Sigmoid colon (tissue), 7 donors: ENCODE data around the gene CLIC4. TPM values are rescaled to one million over a fixed set of nuclear protein-coding genes. Genes with fewer than 3 reads are reported as not detected.
A peak's percentile ranks its signal among the peaks of the same experiment; 100 is the strongest.

ENCODE experiments used
- DNase-seq: peaks from one replicate; pipeline ENCODE4 v3.0.0-alpha.2; 2019
- H3K27ac ChIP-seq, 4 donors: fragments of 200-600 bp; sonication (generic); one replicate each; pipeline ENCODE4 v1.5.1; 2016 to 2019; ENCODE audit warnings: mild to moderate bottlenecking in 1 of 4
- H3K27me3 ChIP-seq, 3 donors: fragments of 200-600 bp; sonication (generic); one replicate each; pipeline ENCODE4 v1.5.1; 2019; ENCODE audit warnings: mild to moderate bottlenecking in 1 of 3
- H3K36me3 ChIP-seq, 4 donors: fragments of 200-600 bp; sonication (generic); one replicate each; pipeline ENCODE4 v1.5.1; 2016 to 2019
- H3K4me1 ChIP-seq, 4 donors: fragments of 200-600 bp; sonication (generic); one replicate each; pipeline ENCODE4 v1.5.1; 2017 to 2019
- H3K4me3 ChIP-seq, 4 donors: fragments of 200-600 bp; sonication (generic); one replicate each; pipeline ENCODE4 v1.5.1; 2017 to 2019; ENCODE audit warnings: mild to moderate bottlenecking in 2 of 4, moderate library complexity in 1 of 4
- H3K9me3 ChIP-seq, 4 donors: fragments of 200-600 bp in 3 of 4; sonication (generic) in 3 of 4; one replicate each; pipeline versions ENCODE4 v1.5.1 to v1.6.1; 2013 to 2019
- EP300 ChIP-seq, 4 donors: sonication (generic); formaldehyde crosslinking; IDR thresholded peaks; one replicate each; pipeline ENCODE4 v1.6.1; 2017; ENCODE audit warnings: antibody characterized with exemption in 4 of 4
- POLR2A ChIP-seq, 2 donors: fragments of 450-650 bp; IDR thresholded peaks; one replicate each; pipeline ENCODE4 v1.6.1; 2016; ENCODE audit warnings: antibody characterized with exemption in 2 of 2, mild to moderate bottlenecking in 2 of 2, moderate library complexity in 2 of 2
- POLR2AphosphoS5 ChIP-seq, 4 donors: sonication (generic); formaldehyde crosslinking; IDR thresholded peaks; one replicate each; pipeline ENCODE4 v1.6.1; 2017; ENCODE audit warnings: antibody characterized with exemption in 4 of 4
- WGBS, 2 donors: extraction: QIAGEN DNeasy Blood & Tissue Kit; methylation state at CpG; one replicate each; pipeline ENCODE4 v1.1.7; 2013; 5-methylcytosine and 5-hydroxymethylcytosine counted together
- intact Hi-C: fragments of 100-400 bp; cut with DNase I; formaldehyde crosslinking; loops from one replicate; pipeline ENCODE4 v1.15.1; 2023
- polyA plus RNA-seq, 3 donors: library from polyadenylated mRNA; stranded (reverse); fragments of 200-250 nt; gene quantifications; one replicate each; pipeline ENCODE4 v1.2.3, GENCODE V29; 2013
- total RNA-seq, 4 donors: library from RNA; depleted of rRNA; stranded (reverse); fragments of >200 nt; gene quantifications; one replicate each; pipeline ENCODE4 v1.1.0, GENCODE V29; 2016
- TF ChIP-seq, protein P1 (sequence below), 4 experiments: fragments of 450-650 bp in 3 of 4; fragments of 200-600 bp in 1 of 4; IDR thresholded peaks; one replicate each; pipeline ENCODE4 v1.5.1; 2016 to 2019; ENCODE audit warnings: antibody characterized with exemption in 4 of 4, mild to moderate bottlenecking in 3 of 4, moderate library complexity in 2 of 4
- donor health status: healthy with polysubstance abuse.
- donor health status: Bipolar disorder and iron deficiency.
- donor health status: healthy.

CLIC4 gene
- total and polyA plus RNA-seq, 7 donors, result 37.8 to 443 (median 334) TPM

DNA sequence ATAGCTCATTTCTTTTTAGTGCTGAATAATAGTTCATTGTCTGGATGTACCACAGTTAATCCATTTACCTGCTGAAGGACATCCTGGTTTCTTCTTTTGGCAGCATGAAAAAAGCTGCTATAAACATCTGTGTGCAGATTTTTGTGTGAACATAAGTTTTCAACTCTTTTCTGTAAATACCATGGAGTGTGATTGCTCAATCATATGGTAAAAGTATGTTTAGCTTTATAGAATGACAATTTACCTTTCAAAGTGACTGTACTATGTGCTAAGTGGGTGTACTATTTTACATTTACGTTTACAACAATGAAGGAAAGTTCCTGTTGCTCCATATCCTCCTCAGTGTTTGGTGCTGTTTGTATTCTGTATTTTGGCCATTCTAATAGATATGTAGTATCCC is 135.8 kb downstream of the CLIC4 start:
- 60 to 64% methylated on average over 1 of the region's 1 CpG for WGBS, 2 donors
- no peak for DNase-seq
- Histone ChIP-seq H3K9me3 (peaks cover 0 to 4% (median 0%) of the 10 kb centered on the region in 4 donors), H3K4me3 (no peak overlapping the region), H3K4me1 (no peaks in the 10 kb centered on the region), H3K36me3 (no peaks in the 10 kb centered on the region), H3K27me3 (no peaks in the 10 kb centered on the region), H3K27ac (no peak overlapping the region)
- TF ChIP-seq, protein P1, sequence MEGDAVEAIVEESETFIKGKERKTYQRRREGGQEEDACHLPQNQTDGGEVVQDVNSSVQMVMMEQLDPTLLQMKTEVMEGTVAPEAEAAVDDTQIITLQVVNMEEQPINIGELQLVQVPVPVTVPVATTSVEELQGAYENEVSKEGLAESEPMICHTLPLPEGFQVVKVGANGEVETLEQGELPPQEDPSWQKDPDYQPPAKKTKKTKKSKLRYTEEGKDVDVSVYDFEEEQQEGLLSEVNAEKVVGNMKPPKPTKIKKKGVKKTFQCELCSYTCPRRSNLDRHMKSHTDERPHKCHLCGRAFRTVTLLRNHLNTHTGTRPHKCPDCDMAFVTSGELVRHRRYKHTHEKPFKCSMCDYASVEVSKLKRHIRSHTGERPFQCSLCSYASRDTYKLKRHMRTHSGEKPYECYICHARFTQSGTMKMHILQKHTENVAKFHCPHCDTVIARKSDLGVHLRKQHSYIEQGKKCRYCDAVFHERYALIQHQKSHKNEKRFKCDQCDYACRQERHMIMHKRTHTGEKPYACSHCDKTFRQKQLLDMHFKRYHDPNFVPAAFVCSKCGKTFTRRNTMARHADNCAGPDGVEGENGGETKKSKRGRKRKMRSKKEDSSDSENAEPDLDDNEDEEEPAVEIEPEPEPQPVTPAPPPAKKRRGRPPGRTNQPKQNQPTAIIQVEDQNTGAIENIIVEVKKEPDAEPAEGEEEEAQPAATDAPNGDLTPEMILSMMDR (IDR thresholded peaks at IDR 0.05), result no peak
- TF ChIP-seq POLR2AphosphoS5 (IDR thresholded peaks at IDR 0.05), result no peak
- intact Hi-C loops, result no loop called here

DNA sequence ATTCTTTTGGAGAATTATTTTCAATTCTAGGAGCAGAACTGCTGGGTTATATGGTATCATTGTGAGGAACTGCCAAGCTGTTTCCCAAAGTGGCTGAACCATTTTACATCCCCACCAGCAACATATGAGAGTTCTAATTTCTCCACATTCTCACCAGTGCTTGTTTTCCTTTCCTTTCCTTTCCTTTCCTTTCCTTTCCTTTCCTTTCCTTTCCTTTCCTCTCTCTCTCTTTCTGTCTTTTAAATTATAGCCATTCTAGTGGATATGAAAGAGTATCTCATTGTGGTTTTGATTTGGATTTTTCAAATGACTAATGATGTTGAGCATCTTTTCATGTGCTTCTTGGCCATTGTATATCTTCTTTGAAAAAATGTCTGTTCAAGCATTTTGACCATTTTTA is 139.5 kb downstream of the CLIC4 start:
- Histone ChIP-seq H3K27ac (no peak overlapping the region), H3K9me3 (peaks cover 0 to 4% (median 0%) of the 10 kb centered on the region in 4 donors), H3K4me3 (no peak overlapping the region), H3K36me3 (no peaks in the 10 kb centered on the region), H3K27me3 (no peaks in the 10 kb centered on the region), H3K4me1 (no peaks in the 10 kb centered on the region)
- intact Hi-C loops, result no loop called here
- TF ChIP-seq EP300 (IDR thresholded peaks at IDR 0.05) (no peak), POLR2A (IDR thresholded peaks at IDR 0.05) (no peak), POLR2AphosphoS5 (IDR thresholded peaks at IDR 0.05) (no peak)
- TF ChIP-seq, protein P1 (IDR thresholded peaks at IDR 0.05), result no peak
- DNase-seq, result no peak

DNA sequence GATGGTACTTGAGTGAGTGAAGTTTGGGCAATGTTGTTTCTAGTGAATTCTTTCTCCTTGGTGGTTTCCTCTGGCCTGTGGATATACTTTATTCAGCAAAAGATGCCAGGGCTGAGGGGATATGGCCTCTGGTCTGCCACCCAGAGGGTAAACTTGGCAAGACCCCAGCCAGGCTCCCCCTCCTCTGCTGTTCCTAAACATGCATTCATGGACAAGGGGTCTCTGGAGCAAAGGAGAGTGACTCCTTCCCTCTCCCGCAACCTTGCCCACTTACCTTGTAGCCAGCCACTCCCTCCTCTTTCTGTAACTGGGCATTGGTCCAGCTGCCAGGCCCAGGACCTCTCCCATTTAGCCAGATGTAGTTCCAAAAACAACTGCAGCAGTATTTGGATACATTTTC is 141.0 kb downstream of the CLIC4 start:
- Histone ChIP-seq H3K36me3 (no peaks in the 10 kb centered on the region), H3K4me3 (no peak overlapping the region)
- intact Hi-C loops, result no loop called here

DNA sequence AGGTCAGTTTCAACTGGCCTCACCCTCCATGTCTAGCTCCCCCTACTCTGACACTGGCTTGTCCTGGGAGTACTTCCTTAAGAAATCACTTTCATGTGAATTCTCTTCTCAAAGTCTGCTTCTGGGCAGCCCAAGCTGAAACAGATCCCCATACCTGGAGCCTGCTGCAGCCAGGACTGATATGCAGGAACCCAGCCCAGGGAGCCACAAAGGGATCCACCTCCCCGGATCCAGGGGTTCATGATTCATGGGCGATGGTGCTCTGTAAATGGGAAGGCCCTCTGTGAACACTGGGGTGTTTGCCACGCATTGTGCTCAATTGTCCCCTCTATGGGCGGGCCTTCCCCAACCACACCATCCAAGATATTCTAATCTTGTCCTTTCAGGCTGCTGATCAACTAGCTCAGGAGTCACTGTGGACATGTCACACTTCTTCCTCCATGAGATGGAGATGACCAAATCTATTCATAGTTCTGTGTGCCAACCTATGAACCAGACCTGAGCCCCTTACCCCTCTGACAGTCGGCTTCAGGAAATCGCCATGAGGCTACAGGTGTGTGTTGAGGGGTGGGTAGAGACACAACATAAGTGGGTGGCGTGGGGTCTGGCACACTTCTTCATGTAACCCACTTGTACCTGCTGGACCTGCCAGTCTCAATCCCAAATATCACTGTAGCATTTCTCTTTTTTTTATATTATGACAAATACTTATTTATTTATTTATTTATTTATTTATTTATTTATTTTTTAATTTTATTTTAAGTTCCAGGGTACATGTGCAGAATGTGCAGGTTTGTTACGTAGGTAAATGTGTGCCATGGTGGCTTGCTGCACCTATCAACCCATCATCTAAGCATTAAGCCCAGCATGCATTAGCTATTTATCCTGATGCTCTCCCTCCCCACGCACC is 143.1 kb downstream of the CLIC4 start:
- Histone ChIP-seq H3K4me3 (no peak overlapping the region), H3K4me1 (no peaks in the 10 kb centered on the region), H3K27ac (no peak overlapping the region), H3K9me3 (peaks cover 0 to 6% (median 3%) of the 10 kb centered on the region in 4 donors), H3K36me3 (no peaks in the 10 kb centered on the region), H3K27me3 (no peaks in the 10 kb centered on the region)
- DNase-seq, result peak; percentile 47
- 95 to 96% methylated on average over 9 of the region's 9 CpGs for WGBS, 2 donors
- intact Hi-C loops, result no loop called here
- TF ChIP-seq EP300 (IDR thresholded peaks at IDR 0.05) (no peak), POLR2AphosphoS5 (IDR thresholded peaks at IDR 0.05) (no peak), POLR2A (IDR thresholded peaks at IDR 0.05) (no peak)
- TF ChIP-seq, protein P1 (IDR thresholded peaks at IDR 0.05), result no peak

More for the DNA sequence above, 141.0 kb downstream of the CLIC4 start:
- peak; percentile 49 for DNase-seq
- 21 to 73% methylated on average over 1 of the region's 1 CpG for WGBS, 2 donors
- no peak overlapping the region for H3K27ac ChIP-seq
- no peaks in the 10 kb centered on the region for H3K27me3 ChIP-seq
- TF ChIP-seq POLR2A (IDR thresholded peaks at IDR 0.05) (no peak), POLR2AphosphoS5 (IDR thresholded peaks at IDR 0.05) (no peak)
- no peaks in the 10 kb centered on the region for H3K4me1 ChIP-seq
- peaks cover 0 to 4% (median 0%) of the 10 kb centered on the region in 4 donors for H3K9me3 ChIP-seq

DNA sequence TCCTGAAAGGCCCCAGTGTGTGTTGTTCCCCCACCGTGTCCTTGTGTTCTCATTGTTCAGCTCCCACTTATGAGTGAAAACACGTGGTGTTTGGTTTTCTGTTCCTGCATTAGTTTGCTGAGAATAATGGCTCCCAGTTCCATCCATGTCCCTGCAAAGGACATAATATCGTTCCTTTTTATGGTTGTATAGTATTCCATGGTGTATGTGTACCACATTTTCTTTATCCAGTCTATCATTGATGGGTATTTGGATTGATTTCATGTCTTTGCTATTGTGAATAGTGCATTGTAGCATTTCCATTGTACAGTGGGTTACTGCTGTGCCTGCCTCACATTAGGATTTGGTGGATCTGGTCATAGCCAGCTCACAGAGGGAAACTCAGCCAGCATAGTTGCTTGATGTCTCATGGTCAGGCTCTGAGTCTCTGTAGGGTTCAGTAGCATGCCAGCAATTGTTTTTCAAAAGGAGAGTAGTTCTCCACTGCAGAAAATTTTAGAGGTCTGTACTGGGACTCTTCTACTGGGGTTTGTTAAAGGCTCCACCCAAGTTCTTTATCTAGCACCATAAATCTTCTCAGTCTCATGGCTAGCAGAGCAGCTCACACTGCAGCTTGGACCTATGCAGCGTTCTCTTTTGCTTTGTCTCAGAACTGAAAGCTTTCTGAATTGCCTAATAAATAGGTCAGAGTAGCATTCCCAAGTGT is 143.9 kb downstream of the CLIC4 start:
- Histone ChIP-seq H3K27ac (no peak overlapping the region), H3K4me3 (no peak overlapping the region), H3K27me3 (no peaks in the 10 kb centered on the region), H3K36me3 (no peaks in the 10 kb centered on the region), H3K4me1 (no peaks in the 10 kb centered on the region), H3K9me3 (peaks cover 0 to 5% (median 3%) of the 10 kb centered on the region in 4 donors)
- TF ChIP-seq POLR2AphosphoS5 (IDR thresholded peaks at IDR 0.05) (no peak), EP300 (IDR thresholded peaks at IDR 0.05) (no peak), POLR2A (IDR thresholded peaks at IDR 0.05) (no peak)
- TF ChIP-seq, protein P1 (IDR thresholded peaks at IDR 0.05), result no peak
- DNase-seq, result no peak
- WGBS, 2 donors, result 76 to 86% methylated on average over 4 of the region's 4 CpGs
- intact Hi-C loops, result no loop called here
